Stimulated activated naive CD4-positive, alpha-beta T cell treated with Interleukin-2 at 50 U/mL for 16 hours (primary cell): Measurements from ENCODE around the gene UBTD2.

Experiments
- DNase-seq: peaks from one replicate; lab custom pipeline; 2025; lab: John Stamatoyannopoulos, UW

Gene UBTD2

DNA sequence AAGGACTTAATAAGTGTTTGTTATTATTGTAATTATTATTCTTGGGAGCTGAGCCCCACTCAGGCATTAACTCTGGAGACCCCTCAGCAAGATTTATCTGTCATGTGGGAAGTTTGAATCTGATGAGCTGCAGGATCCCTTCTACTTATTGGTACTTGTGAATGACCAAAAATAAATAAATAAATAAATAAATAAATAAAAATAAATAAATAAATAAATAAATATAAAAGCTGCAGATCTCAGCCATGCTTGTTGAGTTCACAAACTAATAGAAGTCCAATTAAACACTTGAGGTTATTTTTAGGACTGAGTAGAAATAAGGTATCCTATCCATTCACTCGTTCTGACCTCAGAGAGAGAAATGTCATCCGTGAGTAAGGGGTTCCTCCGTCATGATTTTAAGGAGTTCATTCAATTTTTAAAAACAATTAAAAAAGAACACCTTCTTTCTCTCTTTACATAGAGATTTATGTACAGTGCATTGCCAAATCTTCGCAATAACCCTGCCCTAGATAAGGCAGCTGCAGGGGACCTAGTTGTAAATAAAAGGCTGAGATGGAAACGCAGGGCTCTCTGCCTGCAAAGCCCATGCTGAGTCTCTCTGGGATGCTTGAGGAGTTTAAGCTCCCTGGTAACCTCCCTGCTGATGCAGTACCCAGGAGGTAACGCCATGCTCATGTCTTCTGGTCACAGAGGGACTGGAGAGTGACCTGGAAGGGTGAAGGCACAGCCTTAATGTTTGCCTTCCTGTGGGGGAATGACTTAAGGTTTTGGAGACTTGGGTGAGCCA, 88.4 kb downstream of the UBTD2 start:
- no peak for DNase-seq

GRCh38 chr5:172193872-172194271, 89.7 kb downstream of the UBTD2 start, which contains the start of gene EFCAB9:
TSS of gene EFCAB9 (plus strand) at chr5:172194172. CDS start at chr5:172194173, 1 bp downstream.
- no peak for DNase-seq

DNA sequence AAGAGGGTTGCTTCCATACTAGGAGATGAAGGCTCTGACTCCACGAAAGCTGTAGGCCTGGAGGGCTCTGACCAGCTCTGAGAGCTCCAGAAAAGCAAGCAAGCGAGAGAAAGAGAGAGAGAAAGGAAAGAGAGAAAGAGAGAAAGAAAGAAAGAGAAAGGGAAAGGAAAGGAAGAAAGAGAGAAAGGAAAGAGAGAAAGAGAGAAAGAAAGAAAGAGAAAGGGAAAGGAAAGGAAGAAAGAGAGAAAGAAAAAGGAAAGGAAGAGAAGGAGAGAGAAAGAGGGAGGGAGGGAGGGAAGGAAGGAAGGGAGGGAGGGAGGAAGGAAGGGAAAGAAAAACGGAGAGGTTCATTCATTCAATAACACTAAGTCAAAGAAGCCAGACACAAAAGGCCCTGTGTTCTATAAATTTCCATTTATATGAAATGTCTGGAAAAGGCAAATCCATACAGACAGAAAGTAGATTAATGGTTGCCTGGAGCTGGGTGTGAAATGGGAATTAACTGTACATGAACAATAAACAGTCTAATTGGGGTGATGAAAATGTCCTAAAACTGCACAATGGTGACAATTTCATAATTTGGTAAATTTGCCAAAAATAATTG, 93.8 kb downstream of the UBTD2 start:
- DNase-seq: no peak

- DNase-seq: no peak
Measured at GRCh38 chr5:172188893-172189692, 94.5 kb downstream of the UBTD2 start.

- peak; percentile 88 for DNase-seq
Measured at GRCh38 chr5:172188033-172188892, 95.3 kb downstream of the UBTD2 start, which contains the start of gene STK10. TSS of gene STK10 (minus strand) at chr5:172188224. CDS start at chr5:172188042, 182 bp downstream.

DNA sequence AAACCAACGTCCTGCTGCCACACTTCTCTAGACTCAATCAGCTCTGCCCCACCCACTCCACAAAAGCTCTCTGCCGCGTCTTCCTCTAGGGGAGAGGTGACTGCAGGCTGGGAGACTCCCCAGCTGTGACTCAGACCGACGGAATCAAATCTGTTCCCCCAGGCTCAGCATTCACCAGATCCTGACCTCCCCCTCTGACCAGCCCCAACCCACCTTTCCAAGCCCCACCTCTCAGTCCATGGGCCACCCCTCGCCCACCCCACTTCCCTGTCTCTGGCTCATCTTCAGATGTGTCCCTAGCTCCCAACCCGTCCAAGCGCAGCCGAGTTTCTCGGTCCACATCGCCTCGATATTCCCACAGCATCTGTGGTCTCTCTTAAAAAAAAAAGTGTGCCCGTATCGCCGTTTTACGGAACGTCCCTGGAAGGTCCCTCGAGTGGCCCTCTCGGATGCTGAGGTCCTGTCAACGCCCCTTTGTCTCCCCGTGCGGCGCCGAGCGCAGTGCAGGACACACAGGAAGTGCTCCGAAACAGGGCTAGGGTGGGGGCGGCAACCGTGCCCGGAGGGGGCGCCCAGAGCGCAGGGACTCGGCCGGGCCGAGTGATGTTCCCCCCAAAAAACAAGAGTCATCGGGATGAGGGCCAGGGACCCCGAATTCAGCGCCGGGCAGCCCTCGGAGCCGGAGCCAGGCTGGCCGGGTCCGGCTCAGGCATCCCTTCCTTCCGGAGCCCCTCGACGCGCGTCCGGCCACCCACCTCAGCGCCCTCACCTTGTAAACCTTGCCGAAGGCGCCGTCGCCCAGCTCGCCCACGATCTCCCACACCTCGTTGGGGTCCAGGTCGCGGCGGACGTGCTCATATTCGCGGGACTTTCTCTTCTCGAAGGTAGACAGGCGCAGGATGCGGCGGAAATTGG, 96.2 kb downstream of the UBTD2 start:
- peak; percentile 71 for DNase-seq

DNA sequence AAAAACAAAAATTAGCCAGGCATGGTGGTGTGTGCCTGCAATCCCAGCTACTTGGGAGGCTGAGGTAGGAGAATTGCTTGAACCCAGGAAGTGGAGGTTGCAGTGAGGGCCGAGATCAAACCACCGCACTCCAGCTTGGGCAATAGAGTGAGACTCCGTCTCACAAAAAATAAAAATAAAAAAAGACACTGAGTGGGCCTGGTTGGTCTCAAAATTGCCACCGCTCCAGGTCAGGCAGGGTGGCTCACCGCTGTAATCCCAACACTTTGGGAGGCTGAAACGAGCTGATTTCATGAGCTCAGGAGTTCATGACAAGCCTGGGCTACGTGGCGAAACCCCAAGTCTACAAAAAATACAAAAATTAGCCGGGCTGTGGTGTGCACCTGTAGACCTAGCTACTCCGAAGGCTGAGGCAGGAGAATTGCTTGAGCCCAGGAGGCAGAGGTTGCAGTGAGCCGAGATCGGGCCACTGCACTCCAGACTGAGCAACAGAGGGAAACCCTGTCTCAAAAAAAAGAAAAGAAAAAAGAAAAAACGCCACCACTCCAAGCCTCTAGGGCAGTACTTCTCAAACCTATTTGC, 97.4 kb downstream of the UBTD2 start:
- no peak for DNase-seq

DNA sequence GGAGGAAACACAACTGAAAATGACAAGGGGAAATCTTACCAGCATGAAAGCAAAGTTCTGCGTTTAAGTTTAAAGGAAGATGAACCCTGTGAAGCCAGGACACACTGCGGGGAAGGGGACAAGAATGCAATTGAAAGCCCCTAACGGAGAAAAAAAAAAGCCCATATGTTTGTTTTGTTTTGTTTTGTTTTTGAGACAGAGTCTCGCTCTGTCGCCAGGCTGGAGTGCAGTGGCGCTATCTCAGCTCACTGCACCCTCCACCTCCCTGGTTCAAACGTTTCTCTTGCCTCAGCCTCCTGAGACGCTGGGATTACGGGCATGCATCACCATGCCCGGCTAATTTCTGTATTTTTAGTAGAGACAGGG, 98.5 kb downstream of the UBTD2 start:
- DNase-seq: no peak

DNA sequence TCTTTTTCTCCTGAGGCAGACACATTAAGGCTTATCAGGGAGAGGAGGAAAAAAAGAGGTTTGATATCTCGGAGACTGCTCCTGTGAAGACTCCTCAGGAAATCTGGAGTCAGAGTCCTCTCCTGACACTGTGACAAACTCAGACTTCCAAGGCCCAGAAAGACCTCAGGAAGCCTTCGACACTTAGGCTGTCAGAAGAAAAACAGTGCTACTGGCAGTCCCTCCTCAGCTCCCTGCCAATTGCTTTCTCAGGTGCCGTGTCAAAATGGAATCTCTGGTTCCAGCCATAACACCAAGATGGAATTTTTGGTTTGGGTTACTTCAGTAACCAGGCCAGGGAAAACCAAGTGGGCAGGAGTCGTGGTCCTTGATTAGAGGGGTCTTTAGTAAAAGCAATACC, 99.7 kb downstream of the UBTD2 start:
- no peak for DNase-seq

DNA sequence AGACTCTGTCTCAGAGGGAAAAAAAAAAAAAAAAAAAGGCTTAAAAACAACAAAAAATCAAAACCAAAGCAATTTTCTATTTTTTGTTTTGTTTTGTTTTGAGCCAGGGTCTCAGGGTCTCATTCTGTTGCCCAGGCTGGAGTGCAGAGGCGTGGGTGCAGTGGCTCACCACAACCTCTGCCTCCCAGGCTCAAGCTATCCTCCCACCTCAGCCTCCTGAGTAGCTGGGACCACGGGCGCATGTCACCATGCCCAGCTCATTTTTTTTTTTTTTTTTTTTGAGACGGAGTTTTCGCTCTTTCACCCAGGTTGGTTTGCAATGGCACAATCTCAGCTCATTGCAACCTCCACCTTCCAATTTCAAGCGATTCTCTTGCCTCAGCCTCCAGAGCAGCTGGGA, 101.3 kb downstream of the UBTD2 start:
- no peak for DNase-seq

- DNase-seq: peak; percentile 13
Measured at GRCh38 chr5:172180936-172181335, 102.6 kb downstream of the UBTD2 start.

GRCh38 chr5:172178991-172179989, 104.3 kb downstream of the UBTD2 start:
- peak; percentile 54 for DNase-seq

DNA sequence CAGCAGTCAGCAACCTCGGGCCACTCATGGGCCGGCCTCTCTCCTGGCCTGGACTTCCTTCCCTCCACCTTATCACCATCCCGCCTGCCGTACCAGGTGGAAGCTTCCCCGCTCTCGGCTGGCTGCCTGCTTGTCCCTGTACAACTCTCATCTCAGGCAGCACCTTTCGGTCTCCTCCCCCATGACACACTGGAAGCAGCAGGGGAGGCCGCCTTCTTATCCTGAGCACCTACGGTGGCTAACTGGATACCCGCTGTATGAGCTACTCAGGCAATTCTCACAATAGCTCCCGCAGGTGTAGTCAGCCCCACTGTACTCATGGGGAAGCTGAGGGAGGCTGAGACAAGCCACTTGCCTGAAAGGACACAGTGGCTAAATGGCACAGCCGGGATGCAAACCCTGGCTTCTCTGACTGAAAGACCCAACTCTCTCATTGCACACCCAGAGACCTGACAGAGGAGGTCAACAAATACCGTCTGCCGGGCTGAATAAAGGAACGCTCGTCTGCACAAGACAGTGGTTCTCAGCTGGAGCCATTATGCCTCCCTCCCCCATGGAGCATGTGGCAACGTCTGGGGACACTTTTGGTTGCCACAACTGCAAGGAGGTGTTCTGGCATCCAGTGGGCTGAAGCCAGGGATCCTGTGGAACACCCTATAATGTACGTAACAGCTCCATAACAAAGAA, 105.1 kb downstream of the UBTD2 start:
- DNase-seq: no peak

DNA sequence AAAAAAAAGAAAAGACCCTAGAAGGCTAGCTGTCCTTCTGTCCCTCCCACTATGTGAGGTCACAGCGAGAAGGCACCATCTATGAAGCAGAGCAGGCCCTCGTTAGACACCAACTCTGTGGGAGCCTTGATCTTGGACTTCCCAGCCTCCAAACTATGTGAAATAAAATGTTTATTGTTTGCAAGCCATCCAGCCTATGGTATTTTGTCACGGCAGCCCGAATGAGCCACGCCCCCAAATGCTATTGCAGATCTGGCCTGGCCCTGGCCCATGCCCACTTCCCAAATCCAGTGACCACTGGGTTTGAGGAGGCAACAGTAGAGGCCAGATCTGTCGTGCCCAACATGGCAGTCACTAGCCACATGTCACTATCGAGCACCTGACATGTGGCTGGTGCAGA, 106.4 kb downstream of the UBTD2 start:
- no peak for DNase-seq

DNA sequence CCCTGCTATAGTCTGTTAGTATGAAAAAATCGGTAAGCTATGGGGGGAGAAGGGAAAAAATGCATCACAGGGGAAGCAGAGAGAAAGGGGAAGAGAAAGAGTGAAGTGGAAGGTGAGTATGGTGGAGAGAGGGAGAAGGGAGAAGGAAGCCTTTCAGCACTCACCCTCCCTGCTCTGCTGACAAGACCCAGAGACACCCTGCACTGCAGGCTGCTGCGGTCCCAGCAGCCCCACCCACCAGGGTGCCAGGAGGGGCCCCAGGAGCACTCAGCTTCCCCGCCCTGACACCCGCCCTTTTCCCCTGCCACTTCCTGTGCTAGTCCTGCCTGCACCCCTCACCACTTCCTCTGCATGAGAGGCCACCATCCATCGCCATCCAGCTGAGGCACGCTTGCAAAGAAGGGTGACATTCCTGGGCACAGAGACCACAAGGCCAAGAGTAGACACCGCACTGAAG, 108.3 kb downstream of the UBTD2 start:
- peak; percentile 89 for DNase-seq

DNA sequence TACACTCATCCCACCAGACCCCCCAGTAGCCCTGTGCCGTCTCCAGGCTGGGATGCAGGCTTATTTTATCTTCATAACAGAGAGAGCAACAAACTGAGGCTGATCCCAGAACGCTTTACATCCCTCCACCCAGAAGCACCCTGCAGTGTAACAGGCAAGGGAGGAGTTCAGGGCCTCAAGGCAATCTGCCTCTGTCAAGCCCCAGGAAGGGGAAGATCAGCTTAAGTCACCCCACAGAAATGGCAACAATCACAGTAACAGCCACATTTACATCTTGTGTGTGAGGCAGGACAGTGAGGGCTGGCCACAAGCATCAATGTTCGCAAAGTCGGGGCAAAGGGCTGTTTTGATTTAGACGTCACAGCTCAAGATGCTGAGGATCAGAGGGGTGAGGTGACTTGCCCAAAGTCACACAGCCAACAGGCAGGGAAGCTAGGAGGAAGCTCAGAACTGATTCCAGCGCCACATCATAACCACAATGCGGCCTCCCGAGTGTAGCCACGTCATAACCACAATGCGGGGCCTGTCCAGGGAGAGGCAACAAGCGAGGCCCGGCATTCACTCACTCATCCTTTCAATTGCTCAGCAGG, 109.9 kb downstream of the UBTD2 start:
- peak; percentile 79 for DNase-seq

- no peak for DNase-seq
Measured at GRCh38 chr5:172172912-172173563, 110.5 kb downstream of the UBTD2 start.
